RWPE2 (cell line): ENCODE data around the gene TBC1D4.
"Not testable (repeated sequence)": the region's sequence is repeated elsewhere in the genome, so short reads cannot be mapped to it uniquely, and the experiment has no call there.

ENCODE experiments used
- ATAC-seq: fragments of 200-7000 bp; cut with Tn5 transposase; 3 replicates; pipeline ENCODE4 v1.9.1; 2021; ENCODE audit warnings: low read depth
- DNase-seq: peaks from one replicate; pipeline ENCODE4 v3.0.0-alpha.2; 2020; ENCODE audit warnings: low spot score
- H3K27ac ChIP-seq: fragments of 450-650 bp; 2 replicates; pipeline ENCODE4 v1.5.1; 2017; ENCODE audit warnings: mild to moderate bottlenecking; ENCODE audit not compliant: poor library complexity, severe bottlenecking
- H3K27me3 ChIP-seq: fragments of 250-450 bp; sonication (Bioruptor Pico); 2 replicates; pipeline ENCODE4 v1.5.1; 2021; ENCODE audit warnings: mild to moderate bottlenecking, moderate library complexity; ENCODE audit not compliant: insufficient read depth, poor library complexity, severe bottlenecking
- H3K36me3 ChIP-seq: fragments of 250-450 bp; sonication (Bioruptor Pico); 2 replicates; pipeline ENCODE4 v1.5.1; 2020; ENCODE audit warnings: low read depth, mild to moderate bottlenecking, moderate library complexity
- H3K4me1 ChIP-seq: fragments of 250-450 bp; sonication (Bioruptor Pico); 2 replicates; pipeline ENCODE4 v1.5.1; 2021; ENCODE audit warnings: mild to moderate bottlenecking, moderate library complexity; ENCODE audit not compliant: insufficient read depth, poor library complexity, severe bottlenecking
- H3K4me3 ChIP-seq: fragments of 250-450 bp; sonication (Bioruptor Pico); 2 replicates; pipeline ENCODE4 v1.5.1; 2021; ENCODE audit warnings: mild to moderate bottlenecking, moderate library complexity; ENCODE audit not compliant: severe bottlenecking
- H3K9me3 ChIP-seq: fragments of 250-450 bp; sonication (Bioruptor Pico); 2 replicates; pipeline ENCODE4 v1.5.1; 2021; ENCODE audit warnings: mild to moderate bottlenecking, moderate library complexity; ENCODE audit not compliant: severe bottlenecking
- TF ChIP-seq, protein P1 (sequence below): fragments of 450-650 bp; IDR thresholded peaks from one replicate; pipeline ENCODE4 v1.5.1; 2017; ENCODE audit warnings: mild to moderate bottlenecking, moderate library complexity; ENCODE audit not compliant: poor library complexity, severe bottlenecking

The TBC1D4 gene

DNA sequence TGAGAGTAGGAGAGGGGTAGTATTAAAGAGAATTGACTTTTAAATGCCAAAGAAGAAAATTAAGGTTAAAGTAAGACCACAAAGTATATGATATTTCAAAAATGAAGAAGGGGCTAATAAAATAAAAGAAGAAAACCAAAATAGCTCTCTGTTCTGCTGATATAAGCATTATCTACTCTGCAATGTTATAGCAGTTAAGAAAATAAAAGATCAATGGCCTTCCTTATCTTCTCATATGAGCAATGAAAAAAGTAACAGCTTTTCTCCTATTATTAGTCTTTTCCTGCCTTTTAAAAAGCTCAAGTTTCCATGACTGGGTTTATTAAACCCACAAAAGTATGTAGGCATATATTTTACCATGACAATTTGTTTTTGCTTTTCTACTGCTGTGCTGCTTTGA is 126.4 kb downstream of the TBC1D4 start:
- peaks cover 3% of the 10 kb centered on the region; the same call in 1 of the 2 replicates for H3K36me3 ChIP-seq
- no peak overlapping the region for H3K4me3 ChIP-seq
- H3K4me1 ChIP-seq, result peaks cover 11% of the 10 kb centered on the region
- DNase-seq, result no peak
- ATAC-seq, result no peak
- no peaks in the 10 kb centered on the region for H3K27me3 ChIP-seq
- TF ChIP-seq, protein P1, sequence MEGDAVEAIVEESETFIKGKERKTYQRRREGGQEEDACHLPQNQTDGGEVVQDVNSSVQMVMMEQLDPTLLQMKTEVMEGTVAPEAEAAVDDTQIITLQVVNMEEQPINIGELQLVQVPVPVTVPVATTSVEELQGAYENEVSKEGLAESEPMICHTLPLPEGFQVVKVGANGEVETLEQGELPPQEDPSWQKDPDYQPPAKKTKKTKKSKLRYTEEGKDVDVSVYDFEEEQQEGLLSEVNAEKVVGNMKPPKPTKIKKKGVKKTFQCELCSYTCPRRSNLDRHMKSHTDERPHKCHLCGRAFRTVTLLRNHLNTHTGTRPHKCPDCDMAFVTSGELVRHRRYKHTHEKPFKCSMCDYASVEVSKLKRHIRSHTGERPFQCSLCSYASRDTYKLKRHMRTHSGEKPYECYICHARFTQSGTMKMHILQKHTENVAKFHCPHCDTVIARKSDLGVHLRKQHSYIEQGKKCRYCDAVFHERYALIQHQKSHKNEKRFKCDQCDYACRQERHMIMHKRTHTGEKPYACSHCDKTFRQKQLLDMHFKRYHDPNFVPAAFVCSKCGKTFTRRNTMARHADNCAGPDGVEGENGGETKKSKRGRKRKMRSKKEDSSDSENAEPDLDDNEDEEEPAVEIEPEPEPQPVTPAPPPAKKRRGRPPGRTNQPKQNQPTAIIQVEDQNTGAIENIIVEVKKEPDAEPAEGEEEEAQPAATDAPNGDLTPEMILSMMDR, result no peak
- no peak overlapping the region for H3K27ac ChIP-seq
- H3K9me3 ChIP-seq, result no peaks in the 10 kb centered on the region

DNA sequence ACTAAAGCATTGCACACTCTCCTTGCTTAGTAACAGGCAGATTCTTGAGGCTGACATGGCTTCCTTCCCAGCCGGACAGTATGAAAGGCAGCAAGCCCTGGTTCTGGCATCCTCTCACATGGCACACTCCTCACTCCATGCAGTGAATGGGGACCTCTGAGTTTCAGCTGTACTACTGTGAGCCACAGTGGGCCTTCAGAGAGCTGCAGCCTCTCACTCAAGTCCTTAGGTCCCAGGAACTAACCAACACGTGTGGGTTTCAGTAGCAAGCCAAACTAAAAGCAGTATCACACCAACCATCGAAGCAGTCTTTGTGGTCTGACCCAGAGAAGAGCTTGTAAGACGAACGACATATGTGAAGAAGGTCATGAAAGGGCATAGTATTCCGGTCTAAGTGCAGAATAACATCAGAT is 128.2 kb downstream of the TBC1D4 start:
- no peak for ATAC-seq
- DNase-seq, result no peak
- no peaks in the 10 kb centered on the region for H3K27me3 ChIP-seq
- no peak overlapping the region for H3K27ac ChIP-seq
- peaks cover 3% of the 10 kb centered on the region; the same call in 1 of the 2 replicates for H3K36me3 ChIP-seq
- H3K4me3 ChIP-seq, result no peak overlapping the region
- no peaks in the 10 kb centered on the region for H3K9me3 ChIP-seq
- TF ChIP-seq, protein P1, result no peak
- H3K4me1 ChIP-seq, result peaks cover under 1% of the 10 kb centered on the region

DNA sequence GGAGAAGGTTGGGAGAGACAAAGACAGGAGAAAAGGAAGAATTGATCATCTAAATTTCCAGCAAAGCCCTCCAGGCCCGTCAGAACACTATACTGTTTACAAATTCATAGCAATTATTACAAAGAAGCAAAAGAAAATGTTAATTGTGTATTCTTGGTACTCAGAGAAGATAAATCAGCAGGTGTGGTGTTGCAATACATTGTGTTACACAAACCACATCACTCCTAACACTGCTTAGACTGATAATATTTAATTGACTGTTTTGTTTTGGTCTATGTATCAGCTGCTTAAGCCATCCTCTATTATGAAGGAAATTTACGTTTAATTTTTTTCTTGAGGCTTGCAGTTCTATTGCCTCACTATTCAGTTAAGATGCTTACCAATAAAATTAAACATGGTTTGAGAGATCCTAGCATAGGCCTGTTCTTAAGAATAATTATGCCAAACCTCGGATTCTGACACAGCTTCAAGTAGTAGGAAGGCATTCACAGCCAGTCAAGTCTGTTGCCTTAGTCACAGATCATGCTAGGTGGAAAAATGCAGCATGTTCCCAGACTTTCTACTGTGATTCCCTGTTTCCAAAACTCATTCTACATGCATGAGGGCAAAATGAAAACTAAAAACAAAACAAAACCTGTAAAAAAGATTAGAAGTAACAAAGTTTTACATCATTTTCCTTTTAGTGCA is 129.2 kb downstream of the TBC1D4 start:
- ATAC-seq, result no peak
- no peaks in the 10 kb centered on the region for H3K27me3 ChIP-seq
- H3K36me3 ChIP-seq, result peaks cover 3% of the 10 kb centered on the region; the same call in 1 of the 2 replicates
- H3K4me3 ChIP-seq, result no peak overlapping the region
- H3K27ac ChIP-seq, result no peak overlapping the region
- no peak for DNase-seq
- H3K9me3 ChIP-seq, result no peaks in the 10 kb centered on the region
- TF ChIP-seq, protein P1, result no peak
- no peaks in the 10 kb centered on the region for H3K4me1 ChIP-seq

DNA sequence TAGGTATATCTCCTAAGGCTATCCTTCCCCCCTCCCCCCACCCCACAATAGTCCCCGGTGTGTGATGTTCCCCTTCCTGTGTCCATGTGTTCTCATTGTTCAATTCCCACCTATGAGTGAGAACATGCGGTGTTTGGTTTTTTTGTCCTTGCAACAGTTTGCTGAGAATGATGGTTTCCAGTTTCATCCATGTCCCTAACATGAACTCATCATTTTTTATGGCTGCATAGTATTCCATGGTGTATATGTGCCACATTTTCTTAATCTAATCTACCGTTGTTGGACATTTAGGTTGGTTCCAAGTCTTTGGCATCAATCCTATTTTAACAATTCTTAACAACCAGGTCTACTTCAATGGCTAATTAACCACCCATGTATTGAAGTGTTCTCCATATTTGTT is 130.4 kb downstream of the TBC1D4 start:
- H3K9me3 ChIP-seq, H3K4me1 ChIP-seq, ATAC-seq, H3K4me3 ChIP-seq, H3K27me3 ChIP-seq, DNase-seq, H3K36me3 ChIP-seq, H3K27ac ChIP-seq: not testable (repeated sequence)

DNA sequence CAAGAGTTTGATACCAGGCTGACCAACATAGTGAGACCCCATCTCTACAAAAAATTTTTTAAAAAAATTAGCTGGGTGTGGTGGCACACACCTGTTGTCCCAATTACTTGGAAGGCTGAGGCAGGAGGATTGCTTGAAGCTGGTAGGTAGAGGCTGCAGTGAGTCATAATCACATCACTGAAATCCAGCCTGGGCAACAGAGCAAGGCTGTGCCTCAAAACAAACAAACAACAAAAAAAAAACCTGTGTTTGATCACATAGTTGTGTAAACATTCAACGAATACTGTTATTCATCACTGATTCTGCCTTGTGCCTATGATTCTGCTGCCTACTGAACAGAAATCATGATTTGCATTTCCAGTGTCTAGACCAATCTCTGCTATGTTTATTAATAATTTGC is 134.0 kb downstream of the TBC1D4 start:
- Histone ChIP-seq H3K9me3 (no peaks in the 10 kb centered on the region), H3K4me1 (no peaks in the 10 kb centered on the region), H3K27me3 (no peaks in the 10 kb centered on the region), H3K36me3 (no peaks in the 10 kb centered on the region), H3K4me3 (no peak overlapping the region), H3K27ac (no peak overlapping the region)
- TF ChIP-seq, protein P1, result no peak
- DNase-seq (no peak), ATAC-seq (no peak)
